NCI-H510A treated with DMSO at 0.1 percent for 48 hours (cell line): ENCODE data around the gene CDC42BPG.

ENCODE experiments used
- DNase-seq: peaks from one replicate; lab custom pipeline; 2025; lab: John Stamatoyannopoulos, UW

Gene CDC42BPG

DNA sequence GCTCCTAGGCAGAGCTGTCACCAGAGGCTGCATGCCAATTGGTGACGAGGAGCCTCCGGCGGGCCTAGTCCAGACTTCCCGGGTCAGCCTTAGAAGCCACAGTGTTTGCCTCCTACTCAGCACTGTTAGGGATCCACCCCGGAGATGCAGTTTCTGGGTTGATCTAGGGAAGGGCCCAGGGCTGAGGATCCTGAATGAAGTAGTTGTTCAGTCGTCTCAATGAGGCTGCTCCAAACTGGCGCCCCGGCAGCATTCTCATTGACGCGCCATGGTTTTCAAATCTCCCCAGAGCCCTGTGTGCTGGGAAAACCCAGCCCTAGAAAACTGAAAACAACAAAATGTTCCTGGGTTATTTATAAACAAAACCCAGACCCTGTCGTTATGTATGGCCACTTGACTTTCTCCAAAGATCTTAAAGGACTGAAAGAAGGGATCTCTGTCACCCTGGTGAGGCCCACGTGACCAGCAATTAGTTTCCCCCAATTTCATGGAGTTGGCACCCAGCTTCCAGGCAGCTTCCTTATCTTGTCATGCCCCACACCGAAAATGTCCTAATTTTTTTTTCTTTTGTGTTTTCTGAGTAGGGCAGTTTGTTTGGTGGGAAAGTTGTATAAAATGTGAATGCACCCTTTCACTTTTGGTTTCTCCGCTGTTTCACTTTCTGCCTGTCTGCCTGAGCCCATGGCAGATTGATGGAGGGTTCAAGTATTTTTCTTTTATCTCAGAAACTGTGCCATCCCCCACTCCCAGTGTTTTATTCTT is 36.0 kb upstream of the CDC42BPG start:
- no peak for DNase-seq

GRCh38 chr11:64879244-64879900 is 34.9 kb upstream of the CDC42BPG start:
- no peak for DNase-seq

DNA sequence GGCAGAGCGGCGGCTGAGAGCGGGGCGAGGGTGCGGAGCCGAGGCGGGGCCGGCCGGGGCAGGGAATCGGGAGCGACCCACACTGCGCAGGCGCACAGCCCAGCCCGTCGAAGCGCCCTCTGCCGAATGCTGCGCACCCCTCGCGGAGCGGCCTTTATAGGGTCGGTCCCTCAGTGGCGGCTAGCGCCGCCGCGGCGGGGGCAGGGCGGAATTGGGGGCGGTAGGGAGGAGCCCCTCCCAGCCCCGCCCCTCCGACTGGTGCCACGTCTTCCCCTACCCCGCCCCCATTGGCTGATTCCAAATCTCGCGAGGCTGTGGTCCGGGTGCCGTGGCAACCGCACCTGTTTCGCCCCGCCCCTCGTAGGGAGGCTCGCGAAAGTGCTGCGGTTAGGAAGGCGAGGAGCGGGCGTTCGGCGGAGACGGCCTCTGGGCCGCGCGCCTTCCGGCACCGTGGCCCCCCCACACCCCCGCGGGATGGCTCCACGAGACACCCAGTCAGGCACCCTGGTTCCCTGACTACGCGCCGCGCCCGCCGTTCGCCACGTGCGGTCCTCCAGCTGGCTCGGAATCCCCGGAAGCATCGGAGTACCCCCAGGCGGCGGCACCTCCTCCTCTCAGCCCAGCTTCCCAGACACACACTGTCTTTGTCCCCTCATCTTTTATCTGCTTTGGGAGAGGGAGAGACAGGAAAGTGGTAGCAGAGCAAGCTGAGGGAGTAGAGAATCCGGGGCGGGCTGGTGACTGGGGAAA is 34.2 kb upstream of the CDC42BPG start, which contains the start of gene EHD1:
EHD1 (minus strand) TSS at position 128 of the 750 bp plus-strand sequence. CDS start 157 bp downstream, outside the sequence.
- peak; percentile 97 for DNase-seq

- no peak for DNase-seq
These were observed 33.7 kb upstream of the CDC42BPG start for GRCh38 chr11:64878223-64878493.

GRCh38 chr11:64877390-64878222 is 33.2 kb upstream of the CDC42BPG start:
- no peak for DNase-seq

DNA sequence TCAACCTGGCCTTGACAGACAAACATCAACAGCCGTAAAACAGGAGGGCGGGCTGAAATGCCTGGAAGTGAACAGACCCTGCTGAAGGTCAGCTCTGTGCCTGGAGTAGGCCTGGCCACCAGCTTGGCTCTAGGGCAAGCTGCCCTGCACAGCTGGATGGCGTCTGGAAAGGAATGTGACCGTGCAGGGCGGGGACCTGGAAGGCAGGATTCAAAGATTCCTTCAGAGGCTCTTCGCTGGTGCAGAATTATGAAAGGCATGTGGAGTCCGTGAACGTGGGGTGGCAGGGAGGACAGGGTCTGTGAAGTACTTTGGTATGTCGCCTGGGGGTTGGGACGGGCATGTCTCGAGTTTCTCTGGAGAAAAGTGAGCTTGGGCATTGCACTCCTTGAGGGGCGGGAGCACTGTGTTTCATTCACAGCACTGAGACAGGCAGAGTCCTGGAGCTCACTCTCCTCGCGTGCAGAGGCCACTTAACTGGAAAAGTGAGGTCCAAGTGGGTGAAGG is 32.4 kb upstream of the CDC42BPG start:
- DNase-seq = no peak

- DNase-seq = no peak
These were observed 31.8 kb upstream of the CDC42BPG start for GRCh38 chr11:64876229-64876750.

DNA sequence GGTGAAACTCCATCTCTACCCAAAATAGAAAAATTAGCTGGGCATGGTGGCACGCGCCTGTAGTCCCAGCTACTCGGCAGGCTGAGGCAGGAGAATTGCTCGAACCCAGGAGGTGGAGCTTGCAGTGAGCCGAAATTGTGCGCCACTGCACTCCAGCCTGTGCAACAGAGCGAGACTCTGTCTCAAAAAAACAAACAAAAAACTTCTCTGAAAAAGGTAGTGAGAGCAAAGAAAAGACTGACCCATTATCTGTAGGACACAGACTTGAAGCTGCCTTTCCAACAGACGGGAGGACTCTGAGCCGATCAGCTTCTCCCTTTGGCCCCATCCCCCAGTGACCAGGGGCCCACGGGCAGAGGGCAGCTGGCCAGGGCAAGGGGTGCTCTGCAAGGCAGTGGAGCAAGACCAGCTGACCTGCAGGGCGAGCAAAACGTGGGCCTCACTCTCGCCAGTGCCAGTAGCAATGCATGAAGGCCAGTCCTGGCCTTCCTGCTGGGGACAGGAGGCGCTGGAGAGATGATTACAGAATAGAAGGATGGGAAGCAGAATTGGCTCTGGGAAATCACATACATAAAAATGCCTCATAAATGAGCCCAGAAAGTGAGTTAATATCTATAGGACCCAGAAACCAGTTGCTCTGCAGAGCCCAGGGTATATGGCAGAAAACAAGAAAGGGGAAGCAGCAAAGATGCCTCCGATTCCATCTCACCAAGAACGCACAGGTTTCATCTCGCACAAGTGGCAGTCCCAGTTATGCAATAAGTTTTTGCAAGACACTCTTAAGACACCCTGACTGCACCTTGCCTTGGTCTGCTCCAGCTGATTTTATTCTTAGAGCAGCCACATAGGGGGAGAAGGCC is 31.1 kb upstream of the CDC42BPG start:
- DNase-seq = no peak

DNA sequence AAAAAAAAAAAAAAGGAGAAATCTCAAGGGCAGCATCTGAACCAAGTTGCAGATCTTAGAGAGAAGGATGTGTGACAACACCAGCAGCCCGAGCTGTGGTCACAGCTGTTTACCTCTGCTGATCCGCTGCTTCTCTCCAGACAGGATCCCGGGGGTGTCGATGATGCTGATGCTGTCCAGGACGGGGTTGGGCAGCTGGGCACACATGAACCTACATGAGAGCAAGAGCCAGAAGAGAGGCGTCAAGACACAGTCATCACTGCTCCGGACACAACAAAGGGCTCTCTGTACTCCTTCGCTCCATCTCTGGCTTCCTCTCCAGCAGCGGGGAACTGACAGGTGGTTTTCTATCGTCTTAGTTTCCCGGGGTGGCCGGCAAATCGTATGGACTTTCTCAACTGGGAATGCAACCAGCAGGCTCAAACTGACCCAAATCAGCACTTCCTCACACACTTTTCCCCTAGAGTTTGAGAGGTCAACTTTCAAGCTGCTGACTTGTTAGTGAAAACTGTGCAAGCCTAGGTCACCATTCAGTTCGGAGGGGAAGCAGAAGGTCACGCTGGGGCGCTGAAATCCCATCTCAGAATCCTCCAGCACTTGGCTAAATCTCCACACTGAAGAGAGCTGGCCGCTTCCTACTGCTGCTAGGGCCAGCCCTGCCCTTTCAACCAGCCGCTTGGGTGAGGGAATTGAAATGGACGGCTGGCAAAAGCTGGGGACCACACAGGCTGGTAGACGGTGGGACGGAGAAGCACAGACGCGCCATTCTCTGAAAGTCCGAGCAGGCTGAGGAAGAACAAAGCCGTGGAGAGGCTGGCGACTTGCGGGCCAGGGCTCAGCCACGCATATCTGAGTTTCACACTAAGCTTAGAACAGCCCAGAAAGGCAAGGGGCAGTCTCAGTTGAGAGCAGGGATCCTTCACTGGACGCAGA is 30.1 kb upstream of the CDC42BPG start:
- no peak for DNase-seq

- DNase-seq = no peak
These were observed 28.5 kb upstream of the CDC42BPG start for GRCh38 chr11:64872790-64873488.

DNA sequence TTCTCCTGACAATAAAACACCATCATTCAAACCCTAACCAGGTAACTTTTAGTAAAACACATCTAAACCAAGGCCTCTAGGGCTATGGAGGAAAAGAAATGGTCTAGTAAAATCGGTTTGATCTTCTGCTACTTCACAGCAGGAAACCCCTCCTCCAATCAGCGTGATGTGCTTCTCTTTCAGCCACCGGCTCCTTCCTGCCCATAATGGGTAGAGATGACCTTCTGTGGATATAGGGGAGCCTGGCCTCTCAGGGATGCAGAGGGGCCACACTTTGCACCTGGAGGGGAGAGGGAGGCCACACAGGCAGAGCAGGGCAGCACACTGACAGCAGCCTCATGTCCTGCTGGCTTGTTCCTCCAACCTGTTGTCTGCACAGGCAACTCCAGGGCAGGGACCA is 27.0 kb upstream of the CDC42BPG start:
- no peak for DNase-seq

GRCh38 chr11:64870893-64871466 is 26.5 kb upstream of the CDC42BPG start:
- no peak for DNase-seq

DNA sequence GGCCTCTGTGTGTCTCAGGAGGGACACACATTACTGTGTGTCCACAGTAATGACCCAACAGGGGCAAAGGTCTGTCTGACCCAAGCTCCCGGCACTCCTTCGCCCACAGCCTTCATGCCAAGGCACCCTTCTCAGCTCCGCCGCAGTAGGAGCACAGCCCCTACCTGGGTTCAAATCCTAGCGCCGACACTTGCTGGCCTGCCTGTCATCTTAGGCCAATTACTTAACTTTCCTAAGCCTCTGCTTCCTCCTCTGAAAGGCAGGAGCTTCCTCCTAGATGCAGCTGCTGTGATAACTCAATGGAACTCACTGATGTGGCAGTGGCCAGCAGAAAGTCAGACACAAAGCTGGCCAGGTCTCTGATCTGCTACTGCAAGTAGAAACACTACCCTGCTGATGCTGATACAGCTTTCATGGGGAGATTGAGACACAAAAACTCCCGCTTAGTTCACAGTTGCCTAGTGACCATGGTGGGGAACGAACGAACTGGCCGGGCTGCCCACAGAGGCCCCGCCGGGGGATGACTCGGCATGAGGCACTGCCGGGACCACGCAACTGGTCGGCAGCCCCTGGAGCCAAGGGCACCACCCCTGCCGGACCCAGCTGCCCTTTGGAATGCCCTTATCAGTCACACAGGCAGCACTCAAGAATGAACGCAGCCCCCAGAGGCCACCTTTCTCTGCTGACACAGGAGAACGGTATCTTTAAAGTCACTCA is 25.9 kb upstream of the CDC42BPG start:
- no peak for DNase-seq

- DNase-seq = no peak
These were observed 25.2 kb upstream of the CDC42BPG start for GRCh38 chr11:64869571-64870175.

DNA sequence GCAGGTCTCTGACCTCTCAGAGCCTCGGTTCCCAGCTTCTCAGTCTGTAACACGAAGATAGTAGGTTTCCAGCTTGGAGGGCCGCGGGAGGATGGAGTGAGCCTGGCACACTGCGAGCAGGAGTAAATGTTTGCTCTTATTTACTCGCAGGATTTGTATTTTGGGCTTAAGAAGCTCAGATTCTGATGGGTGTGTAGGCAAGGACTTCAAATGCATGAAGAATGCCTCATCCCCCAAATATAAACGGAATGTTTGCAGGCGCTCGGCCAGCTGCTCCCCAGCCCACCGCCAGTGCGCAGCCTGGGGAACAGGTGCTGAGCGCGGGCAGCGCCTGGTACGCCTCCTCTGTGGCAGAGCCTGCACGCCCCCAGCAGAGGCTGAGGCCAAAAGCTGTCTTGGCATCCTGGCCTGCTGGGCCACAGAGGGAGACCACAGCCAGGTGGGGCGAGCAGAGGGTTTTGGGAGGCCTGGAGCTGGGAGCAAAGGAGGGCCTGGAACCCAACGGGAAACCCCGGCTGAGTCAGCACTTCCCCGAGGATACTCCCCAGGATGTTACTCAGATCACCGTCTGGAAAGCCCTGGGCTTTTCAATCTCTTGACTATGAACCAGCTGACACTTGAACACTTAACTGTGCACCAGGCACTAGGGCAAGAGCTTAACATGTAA is 24.6 kb upstream of the CDC42BPG start:
- no peak for DNase-seq

DNA sequence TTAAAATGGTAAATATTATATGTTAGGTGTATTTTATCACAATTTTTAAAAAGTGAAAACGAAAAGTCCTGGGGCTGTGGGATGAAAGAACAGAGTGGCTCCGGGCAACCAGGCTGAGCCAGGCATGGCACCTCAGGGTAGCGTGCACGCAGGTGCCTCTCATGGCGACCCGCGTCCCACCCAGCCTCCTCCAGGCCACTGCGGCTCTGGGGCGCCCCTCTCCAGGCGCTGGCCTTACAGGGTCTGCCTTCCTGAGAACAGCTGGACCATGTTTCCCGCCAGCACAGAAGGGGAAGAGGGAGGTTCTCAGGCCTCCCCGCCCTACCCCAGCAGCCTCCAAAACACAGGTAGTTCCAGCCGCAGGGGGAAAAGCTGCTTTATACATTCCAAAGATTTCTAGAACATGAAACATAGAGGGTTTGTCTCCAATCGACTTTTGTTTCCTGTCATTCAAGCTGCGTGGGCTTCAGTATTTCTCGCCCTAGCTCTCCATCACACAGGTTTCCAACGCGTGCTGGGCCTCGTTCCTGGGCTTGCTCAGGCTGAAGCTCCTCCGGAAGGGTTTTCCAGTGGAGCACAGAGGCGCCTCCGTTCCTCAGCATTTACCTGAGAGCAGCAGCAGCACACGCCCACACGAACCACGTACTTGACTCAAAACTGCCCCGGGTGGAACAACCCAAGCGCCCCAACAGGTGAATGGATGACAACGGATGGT is 23.5 kb upstream of the CDC42BPG start:
- DNase-seq = no peak

DNA sequence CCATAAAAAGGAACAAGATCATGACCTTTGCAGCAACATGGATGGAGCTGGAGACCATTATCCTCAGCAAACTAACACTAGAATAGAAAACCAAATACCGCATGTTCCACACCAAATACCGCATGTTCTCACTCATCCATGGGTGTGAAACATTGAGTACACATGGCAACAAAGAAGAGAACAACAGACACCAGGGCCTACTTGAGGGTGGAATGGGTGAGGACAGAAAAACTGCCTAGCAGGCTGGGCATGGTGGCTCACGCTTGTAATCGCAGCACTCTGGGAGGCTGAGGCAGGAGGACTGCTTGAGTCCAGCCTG is 21.7 kb upstream of the CDC42BPG start:
- DNase-seq = no peak
